ENCODE results near the gene C22orf42.
"Not testable (repeated sequence)": the region's sequence is repeated elsewhere in the genome, so short reads cannot be mapped to it uniquely, and the experiment has no call there.

The C22orf42 gene

GRCh38 chr22:32134796-32135195 lies 24.3 kb downstream of the C22orf42 start:
- not testable (repeated sequence) for DNase-seq (ENCODE audit: low spot score)

- no peak for DNase-seq (ENCODE audit: low spot score)
Observed at GRCh38 chr22:32132783-32133182, 26.3 kb downstream of the C22orf42 start.

- no peak for DNase-seq (ENCODE audit: low spot score)
Observed at GRCh38 chr22:32132126-32132525, 27.0 kb downstream of the C22orf42 start.

- no peak for DNase-seq (ENCODE audit: low spot score)
Observed at GRCh38 chr22:32130464-32130863, 28.6 kb downstream of the C22orf42 start.

- DNase-seq (ENCODE audit: low spot score), result no peak
Observed at GRCh38 chr22:32127904-32128303, 31.2 kb downstream of the C22orf42 start.

- no peak for DNase-seq (ENCODE audit: low spot score)
Observed at GRCh38 chr22:32123657-32124056, 35.4 kb downstream of the C22orf42 start.

- no peak for DNase-seq (ENCODE audit: low spot score)
Observed at GRCh38 chr22:32122899-32123298, 36.2 kb downstream of the C22orf42 start.

GRCh38 chr22:32120603-32121002 lies 38.5 kb downstream of the C22orf42 start:
- DNase-seq (ENCODE audit: low spot score), result no peak

GRCh38 chr22:32119568-32120235 lies 39.4 kb downstream of the C22orf42 start:
- no peak for DNase-seq (ENCODE audit: low spot score)

GRCh38 chr22:32112380-32112779 lies 46.7 kb downstream of the C22orf42 start:
- no peak for DNase-seq (ENCODE audit: low spot score)

- peak; percentile 17 for DNase-seq (ENCODE audit: low spot score)
Observed at GRCh38 chr22:32106930-32107329, 52.2 kb downstream of the C22orf42 start.

GRCh38 chr22:32103658-32104315 lies 55.3 kb downstream of the C22orf42 start:
- DNase-seq (ENCODE audit: low spot score), result peak; percentile 37

GRCh38 chr22:32100711-32101110 lies 58.4 kb downstream of the C22orf42 start:
- DNase-seq (ENCODE audit: low spot score), result no peak
